GM18867 (cell line): Measurements from ENCODE around the gene NLRC5.
"Not testable (repeated sequence)": the region's sequence is repeated elsewhere in the genome, so short reads cannot be mapped to it uniquely, and the experiment has no call there.

Experiments used
- ATAC-seq: cut with Tn5 transposase; IDR thresholded peaks from one replicate; pipeline ENCODE4 v1.9.1; 2021; ENCODE audit warnings: mild to moderate bottlenecking, moderate library complexity; ENCODE audit not compliant: unreplicated experiment

Gene NLRC5

GRCh38 chr16:56960681-56961281 is 28.6 kb upstream of the NLRC5 start:
- no peak for ATAC-seq

- no peak for ATAC-seq
Measured at GRCh38 chr16:56961386-56961785, 28.0 kb upstream of the NLRC5 start.

DNA sequence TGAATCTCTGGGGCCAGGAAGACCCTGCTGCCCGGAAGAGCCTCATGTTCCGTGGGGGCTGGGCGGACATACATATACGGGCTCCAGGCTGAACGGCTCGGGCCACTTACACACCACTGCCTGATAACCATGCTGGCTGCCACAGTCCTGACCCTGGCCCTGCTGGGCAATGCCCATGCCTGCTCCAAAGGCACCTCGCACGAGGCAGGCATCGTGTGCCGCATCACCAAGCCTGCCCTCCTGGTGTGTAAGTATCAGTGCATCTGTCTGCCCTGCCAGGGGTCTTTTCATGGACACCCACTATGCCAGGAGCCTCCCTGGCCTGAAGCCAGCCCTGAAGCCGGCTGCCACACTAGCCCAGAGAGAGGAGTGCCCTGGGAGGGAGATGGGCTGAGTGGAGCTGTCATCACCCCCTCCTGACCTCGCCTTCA is 27.5 kb upstream of the NLRC5 start, which contains the start of gene CETP:
CETP (plus strand) TSS at position 100 of the 431 bp plus-strand sequence; CDS start at position 130, 30 bp downstream.
- no peak for ATAC-seq

DNA sequence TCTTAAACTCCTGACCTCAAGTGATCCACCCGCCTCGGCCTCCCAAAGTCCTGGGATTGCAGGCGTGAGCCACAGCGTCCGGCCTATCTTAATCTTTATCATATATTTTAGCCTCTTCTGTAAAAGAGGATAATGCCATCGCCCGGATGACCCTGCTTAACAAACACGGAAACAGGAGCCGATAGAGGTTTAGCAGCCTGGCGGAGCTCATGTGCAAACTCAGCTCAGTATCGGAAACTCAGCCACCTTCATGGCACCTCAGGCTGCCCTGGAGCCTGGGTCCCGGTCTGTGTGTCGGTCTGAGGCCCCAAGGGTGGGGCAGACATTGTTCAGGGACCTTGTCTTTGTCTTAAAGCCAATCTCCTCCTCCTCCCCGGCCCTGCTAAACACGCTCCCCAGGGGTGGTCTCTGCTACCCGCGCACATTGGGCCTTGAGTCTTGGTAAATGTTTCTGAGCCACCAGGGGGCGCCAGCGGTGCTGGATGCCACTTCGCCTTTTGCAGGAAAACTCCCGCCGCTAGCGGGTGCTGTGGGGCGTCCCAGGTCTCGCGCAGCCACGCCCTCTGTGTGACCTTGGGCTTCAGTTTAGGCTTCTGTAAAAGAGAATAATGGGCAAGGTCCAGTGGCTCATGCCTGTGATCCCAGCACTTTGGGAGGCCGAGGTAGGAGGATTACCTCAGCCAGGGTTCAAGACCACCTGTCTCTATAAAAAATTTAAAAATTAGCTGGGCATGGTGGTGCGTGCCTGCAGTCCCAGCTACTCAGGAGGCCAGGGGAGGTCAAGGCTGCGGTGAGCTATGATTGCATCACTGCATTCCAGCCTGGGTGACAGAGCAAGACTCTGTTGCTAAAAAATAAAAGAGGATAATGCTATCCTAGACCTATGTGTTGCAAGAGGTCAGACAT is 24.9 kb upstream of the NLRC5 start:
- ATAC-seq, result peak; percentile 79

DNA sequence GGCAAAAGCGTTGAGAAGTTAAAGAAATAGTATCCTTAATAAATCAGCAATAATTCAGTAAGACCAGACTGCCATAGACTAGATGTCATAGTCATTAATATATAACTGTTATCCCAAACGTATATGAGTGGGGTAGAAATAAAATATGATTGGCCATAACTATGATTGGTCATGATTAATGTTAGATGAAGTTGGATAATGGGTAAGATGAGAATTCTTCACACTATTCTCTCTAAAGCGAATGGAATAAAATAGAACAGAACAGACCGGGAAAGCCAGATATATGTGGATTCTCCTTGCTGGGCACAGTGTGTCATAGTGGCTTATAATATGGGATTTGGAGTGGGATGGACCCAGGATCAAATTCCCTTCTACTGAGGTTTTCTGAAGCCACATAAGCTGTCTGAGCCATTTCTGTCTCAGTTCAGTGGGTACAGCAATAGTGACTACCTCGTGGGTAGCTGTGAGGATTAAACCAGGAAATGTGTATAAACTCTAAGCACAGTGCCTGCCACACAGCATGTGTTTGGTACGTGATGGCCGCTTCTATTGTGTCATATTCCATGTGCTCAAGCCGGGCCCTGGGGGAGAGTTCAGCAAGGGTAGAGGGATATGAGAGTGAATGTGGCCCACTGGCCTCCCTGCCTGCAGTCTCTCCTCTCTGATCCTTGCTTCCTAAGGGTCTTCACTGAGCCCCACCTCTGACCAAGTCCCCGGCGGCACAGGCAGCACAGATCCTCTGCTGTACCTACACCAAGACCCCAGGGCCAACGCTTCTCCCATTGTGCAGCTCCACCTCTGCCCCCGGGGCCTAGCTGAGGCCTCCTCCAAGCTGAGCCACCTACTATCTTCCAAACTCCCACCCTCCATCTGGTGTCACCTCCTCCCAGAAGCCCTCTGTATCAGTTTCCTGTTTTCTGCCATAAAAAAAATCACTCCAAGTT is 23.9 kb upstream of the NLRC5 start:
- no peak for ATAC-seq

- ATAC-seq, result no peak
Measured at GRCh38 chr16:56966093-56966475, 23.3 kb upstream of the NLRC5 start.

GRCh38 chr16:56967733-56968132 is 21.6 kb upstream of the NLRC5 start:
- ATAC-seq, result no peak

GRCh38 chr16:56969769-56970168 is 19.6 kb upstream of the NLRC5 start:
- ATAC-seq, result no peak

- peak; percentile 62 for ATAC-seq
Measured at GRCh38 chr16:56970934-56971767, 18.2 kb upstream of the NLRC5 start.

- ATAC-seq, result no peak
Measured at GRCh38 chr16:56971768-56972043, 17.7 kb upstream of the NLRC5 start.

- no peak for ATAC-seq
Measured at GRCh38 chr16:56972403-56973293, 16.7 kb upstream of the NLRC5 start.

DNA sequence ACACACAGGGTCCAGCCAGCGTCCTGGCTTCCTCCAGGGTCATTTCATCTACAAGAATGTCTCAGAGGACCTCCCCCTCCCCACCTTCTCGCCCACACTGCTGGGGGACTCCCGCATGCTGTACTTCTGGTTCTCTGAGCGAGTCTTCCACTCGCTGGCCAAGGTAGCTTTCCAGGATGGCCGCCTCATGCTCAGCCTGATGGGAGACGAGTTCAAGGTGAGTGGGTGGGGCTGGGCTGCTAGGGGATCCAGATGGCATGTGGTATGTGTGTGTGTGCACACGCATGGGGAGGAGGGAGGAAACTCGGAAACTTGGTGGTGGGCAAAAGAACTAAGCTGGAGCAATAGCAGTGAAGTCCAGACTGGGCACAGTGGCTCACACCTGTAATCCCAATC is 16.1 kb upstream of the NLRC5 start:
- no peak for ATAC-seq

DNA sequence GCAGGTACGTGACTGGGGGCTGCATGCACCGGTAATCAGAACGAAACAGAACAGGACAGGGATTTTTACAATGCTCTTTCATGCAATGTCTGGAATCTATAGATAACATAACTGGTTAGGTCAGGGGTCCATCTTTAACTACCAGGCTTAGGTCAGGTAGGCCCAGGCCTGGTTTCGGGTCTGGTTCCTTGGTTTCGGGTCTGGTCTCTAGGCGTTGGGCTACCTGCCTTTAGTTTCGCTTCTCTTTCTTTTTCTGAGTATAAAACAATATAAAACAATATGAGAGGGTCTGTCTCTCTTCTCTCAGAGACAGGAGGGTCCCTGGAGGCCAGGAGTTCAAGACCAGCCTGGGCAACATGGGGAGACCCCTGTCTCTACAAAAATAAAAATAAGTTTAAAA is 15.5 kb upstream of the NLRC5 start:
- ATAC-seq, result not testable (repeated sequence)

DNA sequence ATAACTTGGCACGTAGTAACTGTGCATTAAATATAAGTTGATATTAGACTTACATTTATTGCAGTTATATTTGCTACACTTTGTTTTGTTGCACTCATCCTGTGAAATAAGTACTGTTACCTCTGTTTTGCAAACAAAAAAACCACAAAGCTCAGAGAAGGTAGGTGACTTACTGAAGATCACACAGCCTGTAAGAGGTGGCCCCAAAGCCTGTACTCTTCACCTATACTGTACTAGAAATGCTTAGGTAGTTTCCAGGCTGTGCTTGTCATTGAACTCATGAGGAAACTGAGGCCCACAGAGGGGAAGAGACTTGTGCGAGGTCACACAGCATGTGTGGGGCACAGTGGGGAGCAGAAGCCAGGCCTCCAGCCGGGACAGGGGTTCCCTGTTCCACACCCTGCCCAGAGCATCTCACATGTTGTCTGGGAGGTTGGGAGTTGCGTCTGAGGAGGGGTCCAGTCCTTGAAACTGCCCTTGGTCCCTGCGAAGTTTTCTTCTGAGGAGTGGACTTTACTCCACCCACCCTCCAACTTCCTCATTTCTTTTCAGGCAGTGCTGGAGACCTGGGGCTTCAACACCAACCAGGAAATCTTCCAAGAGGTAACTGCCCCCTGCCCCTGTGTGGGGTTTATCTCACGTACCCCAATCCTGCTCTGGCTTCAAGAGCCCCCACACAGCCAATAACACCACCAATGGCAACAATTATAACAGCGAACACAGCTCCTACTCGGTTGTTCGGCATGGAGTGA is 14.6 kb upstream of the NLRC5 start:
- no peak for ATAC-seq

- no peak for ATAC-seq
Measured at GRCh38 chr16:56975714-56976113, 13.6 kb upstream of the NLRC5 start.

GRCh38 chr16:56977216-56977615 is 12.1 kb upstream of the NLRC5 start:
- no peak for ATAC-seq

GRCh38 chr16:56977823-56978430 is 11.4 kb upstream of the NLRC5 start:
- ATAC-seq, result no peak

GRCh38 chr16:56980201-56980535 is 9.2 kb upstream of the NLRC5 start:
- ATAC-seq, result no peak
